ENCODE results near the gene MACROD2.

MACROD2 gene

GRCh38 chr20:14568701-14569100, 573.4 kb downstream of the MACROD2 start:
- in situ Hi-C loops (cut with MboI; ENCODE audit: low sequenced_read_pairs): no loop called here

- in situ Hi-C loops (cut with MboI; ENCODE audit: low sequenced_read_pairs): no loop called here
Observed at GRCh38 chr20:14569641-14570040, 574.3 kb downstream of the MACROD2 start.

DNA sequence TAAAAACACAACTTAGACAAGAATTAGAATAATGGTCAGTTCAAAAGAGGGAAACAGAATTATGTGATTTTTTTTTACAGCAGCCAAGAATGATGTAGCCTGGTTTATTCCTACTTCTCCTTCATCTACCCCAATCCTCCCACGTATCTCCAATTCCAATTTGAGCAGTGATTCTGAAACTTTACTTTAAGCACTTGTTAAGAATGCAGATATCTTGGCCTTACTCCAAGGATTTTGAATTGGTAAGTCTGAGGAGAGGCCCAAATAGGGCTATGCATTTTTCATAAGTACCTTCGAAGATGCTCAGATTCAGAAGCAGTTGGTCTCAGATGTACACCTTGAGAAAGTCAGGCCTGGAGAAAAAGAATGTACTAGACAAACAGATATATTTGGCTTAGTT, 575.5 kb downstream of the MACROD2 start:
- in situ Hi-C loops (cut with MboI; ENCODE audit: low sequenced_read_pairs): no loop called here

DNA sequence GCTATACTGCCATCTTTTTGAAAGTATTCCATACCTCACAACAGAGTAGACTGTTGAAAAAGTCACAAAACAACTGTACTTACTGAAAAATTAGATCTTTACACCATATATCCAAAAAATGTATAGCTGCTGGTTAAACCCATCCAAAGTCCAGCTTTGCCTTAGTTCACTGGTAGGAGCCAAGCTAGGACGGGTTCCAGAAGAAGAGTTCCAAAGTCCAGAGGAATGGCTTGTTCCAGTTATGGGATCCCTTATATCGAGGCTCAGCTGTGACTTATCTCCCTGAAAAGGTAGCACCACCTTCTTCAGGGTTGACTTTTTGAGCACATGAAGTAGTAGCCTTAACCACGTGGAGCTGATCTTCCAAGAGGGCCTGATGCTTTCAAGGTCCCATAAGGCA, 578.4 kb downstream of the MACROD2 start:
- in situ Hi-C loops (cut with MboI; ENCODE audit: low sequenced_read_pairs): no loop called here

- in situ Hi-C loops (cut with MboI; ENCODE audit: low sequenced_read_pairs): no loop called here
Observed at GRCh38 chr20:14576196-14576877, 581.0 kb downstream of the MACROD2 start.

DNA sequence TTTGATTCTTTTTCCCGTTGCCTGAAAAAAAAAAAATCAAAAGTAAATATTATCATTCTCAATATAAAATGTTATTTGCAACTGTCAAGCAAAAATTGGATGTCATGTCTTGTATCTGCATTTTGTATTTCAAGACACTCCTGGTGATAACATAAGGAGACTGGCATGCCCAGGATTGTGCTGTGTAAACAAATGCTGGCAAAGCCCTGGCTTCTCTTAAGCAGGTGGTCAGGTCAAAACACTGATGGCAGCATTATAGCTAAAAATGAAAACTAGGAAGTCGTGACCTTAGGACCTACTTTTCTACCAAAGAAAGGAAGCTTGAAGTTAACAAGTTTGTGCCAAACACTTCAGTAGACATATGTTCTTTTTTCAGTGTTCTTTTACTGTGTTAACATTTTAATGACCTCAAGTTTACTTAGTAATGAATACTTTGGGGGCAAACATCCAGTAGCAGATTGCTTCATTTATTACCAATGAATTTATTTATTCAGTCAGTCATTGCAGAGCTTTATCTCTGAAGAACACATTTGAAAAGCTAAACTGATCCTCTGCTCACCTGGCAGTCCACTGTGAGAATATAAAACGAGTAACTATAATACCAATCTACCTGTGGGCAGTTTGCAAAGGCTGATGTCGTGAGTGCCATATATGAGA, 585.2 kb downstream of the MACROD2 start:
- in situ Hi-C loops (cut with MboI; ENCODE audit: low sequenced_read_pairs): no loop called here

DNA sequence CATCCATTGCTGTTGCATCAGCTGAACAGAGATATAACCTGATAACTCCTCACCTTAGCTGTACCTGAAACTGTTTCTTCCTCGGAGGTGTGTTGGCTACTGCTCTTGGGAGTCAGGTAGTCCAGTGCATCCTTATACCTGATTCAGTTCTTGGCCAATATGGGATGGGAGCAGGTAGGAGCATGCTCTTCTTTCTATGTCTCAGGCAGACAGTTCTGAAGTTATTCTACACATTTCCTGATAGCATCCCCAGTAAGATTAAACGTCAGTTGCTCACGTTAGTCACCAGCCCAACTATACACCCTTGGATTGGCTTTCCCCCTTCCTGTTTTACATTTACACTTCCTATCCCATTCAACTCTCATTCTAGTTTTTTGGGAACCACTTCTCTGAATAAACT, 586.4 kb downstream of the MACROD2 start:
- in situ Hi-C loops (cut with MboI; ENCODE audit: low sequenced_read_pairs): no loop called here

GRCh38 chr20:14582855-14583254, 587.5 kb downstream of the MACROD2 start:
- in situ Hi-C loops (cut with MboI; ENCODE audit: low sequenced_read_pairs): no loop called here

DNA sequence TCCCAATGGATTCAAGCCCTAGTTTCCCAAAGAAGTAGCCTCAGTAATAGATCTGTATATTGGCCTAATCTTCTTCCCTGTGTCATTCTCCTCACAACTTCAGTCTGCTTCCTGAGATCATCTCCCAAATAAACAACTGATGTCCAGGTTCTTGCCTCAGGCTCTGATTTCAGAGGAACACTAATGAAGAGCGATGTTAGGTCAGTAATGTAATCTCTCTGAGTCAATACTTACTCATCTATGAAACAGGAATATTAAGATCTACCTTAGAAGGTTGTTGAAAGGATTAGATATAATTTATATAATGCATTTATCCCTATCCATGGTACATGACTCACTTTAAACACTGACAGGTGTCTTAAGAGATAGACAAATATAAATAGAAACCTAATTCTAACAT, 588.1 kb downstream of the MACROD2 start:
- in situ Hi-C loops (cut with MboI; ENCODE audit: low sequenced_read_pairs): no loop called here

DNA sequence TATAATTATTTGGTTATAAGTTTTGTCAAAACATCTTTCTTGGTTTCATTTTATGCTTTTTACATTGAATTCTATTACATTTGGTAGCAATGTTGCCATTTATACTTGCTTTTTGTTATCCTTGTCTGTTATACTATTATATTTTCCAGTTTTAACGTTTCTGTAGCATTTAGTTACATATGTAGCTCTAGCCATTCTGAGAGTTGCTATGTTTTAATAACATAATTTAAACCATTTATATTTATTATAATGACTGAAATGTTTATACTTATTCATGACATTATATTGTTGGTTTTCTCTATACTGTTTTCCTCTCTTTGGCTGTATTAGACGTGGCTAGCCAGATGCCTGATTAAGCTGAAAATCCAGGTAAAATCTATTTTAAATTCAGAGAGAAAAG, 594.1 kb downstream of the MACROD2 start:
- in situ Hi-C loops (cut with MboI; ENCODE audit: low sequenced_read_pairs): no loop called here

DNA sequence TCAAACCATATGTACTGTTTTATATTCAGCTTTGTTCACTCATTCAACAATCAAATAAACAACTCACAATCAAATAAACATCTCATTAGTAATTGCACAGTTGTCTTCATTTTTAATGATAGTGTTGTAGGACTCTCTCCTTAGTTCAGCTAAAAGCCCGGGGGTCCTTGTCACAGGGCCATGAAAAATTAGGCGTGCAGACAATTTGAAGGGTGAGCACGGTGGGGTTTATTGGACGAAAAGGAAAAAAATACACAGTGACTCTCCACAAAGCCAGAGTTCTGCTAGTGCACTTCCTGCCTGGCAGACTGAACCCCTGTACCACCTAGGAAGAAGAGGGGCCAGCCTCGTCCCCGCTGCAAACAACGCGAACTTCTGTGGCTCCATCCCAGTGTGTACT, 599.7 kb downstream of the MACROD2 start:
- in situ Hi-C loops (cut with MboI; ENCODE audit: low sequenced_read_pairs): no loop called here

GRCh38 chr20:14597206-14597715, 601.9 kb downstream of the MACROD2 start:
- in situ Hi-C loops (cut with MboI; ENCODE audit: low sequenced_read_pairs): no loop called here

- in situ Hi-C loops (cut with MboI; ENCODE audit: low sequenced_read_pairs): no loop called here
Observed at GRCh38 chr20:14599613-14600012, 604.3 kb downstream of the MACROD2 start.

DNA sequence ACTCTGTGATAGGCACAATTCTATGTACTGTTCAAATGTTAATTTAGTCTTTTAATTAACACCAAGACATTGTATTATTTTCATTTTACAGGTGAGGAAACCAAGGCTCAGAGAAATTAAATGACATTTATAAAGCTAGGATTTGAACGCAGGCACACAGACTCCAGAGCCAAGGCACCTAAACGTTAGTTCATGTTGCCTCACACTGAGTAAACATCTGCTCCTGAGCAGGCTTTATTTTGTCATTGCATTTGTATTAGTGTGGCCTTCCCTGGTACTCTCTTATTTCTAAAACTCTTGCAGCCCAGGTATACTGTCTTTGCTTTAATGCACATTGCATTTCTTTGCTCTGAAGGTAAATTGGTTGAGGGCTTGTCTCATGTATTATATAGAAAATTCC, 605.2 kb downstream of the MACROD2 start:
- in situ Hi-C loops (cut with MboI; ENCODE audit: low sequenced_read_pairs): no loop called here

DNA sequence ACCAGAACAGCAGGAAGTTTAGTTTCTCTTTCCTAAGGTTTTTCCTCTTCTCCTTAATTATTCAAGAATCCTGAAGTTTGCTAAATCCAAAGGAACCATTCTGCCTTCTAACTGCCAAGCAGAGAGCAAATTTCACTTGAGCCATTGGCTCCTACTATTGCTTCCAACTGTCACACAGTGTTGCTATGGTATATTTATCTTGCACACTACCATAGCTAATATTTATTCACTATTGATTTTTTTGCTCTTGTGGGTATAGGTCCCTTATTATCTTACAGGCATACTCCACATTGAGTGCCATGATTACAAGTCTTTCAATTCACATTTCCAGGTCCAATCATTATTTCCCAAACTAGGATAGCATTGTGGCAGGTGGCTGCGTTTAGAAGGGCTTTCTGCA, 608.8 kb downstream of the MACROD2 start:
- in situ Hi-C loops (cut with MboI; ENCODE audit: low sequenced_read_pairs): no loop called here

- in situ Hi-C loops (cut with MboI; ENCODE audit: low sequenced_read_pairs): no loop called here
Observed at GRCh38 chr20:14609328-14610221, 614.3 kb downstream of the MACROD2 start.

DNA sequence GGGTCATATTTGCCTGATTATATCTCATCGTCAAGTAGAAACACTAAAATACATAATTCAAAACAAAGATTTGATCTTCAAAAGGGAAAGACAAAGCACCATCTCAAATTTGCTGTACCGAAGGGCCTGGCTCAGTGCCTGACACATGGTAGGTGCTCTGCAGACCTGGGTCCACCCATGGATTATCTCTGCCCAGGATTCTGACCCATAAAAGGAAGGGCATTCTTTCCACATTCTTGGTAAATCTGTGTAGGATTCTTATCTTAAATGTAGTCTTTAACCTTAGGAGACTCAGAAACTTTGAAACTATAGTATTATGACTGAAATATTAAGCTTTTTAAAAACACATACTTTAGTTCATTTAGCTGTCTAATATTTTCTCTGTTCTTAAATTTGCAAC, 616.2 kb downstream of the MACROD2 start:
- in situ Hi-C loops (cut with MboI; ENCODE audit: low sequenced_read_pairs): no loop called here

DNA sequence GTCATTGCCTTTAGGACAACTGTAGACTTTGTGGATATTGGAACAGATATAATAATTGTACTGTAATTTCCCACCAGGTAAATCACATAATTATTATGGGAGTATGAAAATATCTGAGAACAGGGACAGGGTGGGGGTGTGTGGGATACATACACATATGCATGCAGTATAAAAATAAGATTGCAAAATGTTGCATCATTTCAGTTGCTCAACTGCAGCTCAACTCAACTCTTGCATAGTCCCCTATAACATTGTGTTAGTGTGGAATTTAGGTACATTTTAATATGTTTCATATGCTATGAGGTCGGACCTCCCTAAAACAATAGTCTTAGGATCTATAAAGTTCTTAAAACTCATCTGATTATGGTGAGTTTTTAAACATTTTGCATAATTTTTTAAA, 617.1 kb downstream of the MACROD2 start:
- in situ Hi-C loops (cut with MboI; ENCODE audit: low sequenced_read_pairs): no loop called here

- in situ Hi-C loops (cut with MboI; ENCODE audit: low sequenced_read_pairs): no loop called here
Observed at GRCh38 chr20:14616003-14616402, 620.7 kb downstream of the MACROD2 start.

- in situ Hi-C loops (cut with MboI; ENCODE audit: low sequenced_read_pairs): no loop called here
Observed at GRCh38 chr20:14617123-14617522, 621.8 kb downstream of the MACROD2 start.

GRCh38 chr20:14619411-14619810, 624.1 kb downstream of the MACROD2 start:
- in situ Hi-C loops (cut with MboI; ENCODE audit: low sequenced_read_pairs): no loop called here

DNA sequence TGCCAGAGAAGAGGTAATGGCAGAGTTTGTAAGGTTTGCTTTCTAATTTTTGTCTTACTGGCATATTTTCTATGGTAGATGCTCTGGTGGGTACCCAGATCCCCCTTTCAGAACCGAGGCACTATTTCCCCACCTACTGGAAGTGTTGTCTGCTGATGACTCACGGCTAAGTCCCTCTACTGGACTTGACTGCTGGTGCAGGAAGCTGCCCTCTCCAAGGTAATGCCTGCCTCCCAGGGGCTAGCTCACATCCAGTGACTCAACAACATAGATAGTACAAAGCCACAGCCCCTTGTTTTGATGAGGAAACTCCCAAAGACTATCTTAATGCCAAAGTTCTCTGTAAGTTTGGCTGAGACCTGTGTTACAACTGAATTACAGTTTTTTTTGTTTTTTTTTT, 627.5 kb downstream of the MACROD2 start:
- in situ Hi-C loops (cut with MboI; ENCODE audit: low sequenced_read_pairs): no loop called here
